HTERT RPE-1 (cell line): ENCODE data around the gene SRSF3.
"Not testable (repeated sequence)": the region's sequence is repeated elsewhere in the genome, so short reads cannot be mapped to it uniquely, and the experiment has no call there.

Source experiments
- in situ Hi-C: fragments of 300-500 bp; cut with MboI; formaldehyde crosslinking; loops from 4 replicates; pipeline ENCODE4 v1.14.3; 2020; ENCODE audit warnings: low sequenced_read_pairs

Gene SRSF3

GRCh38 chr6:36574679-36575078 lies 19.5 kb upstream of the SRSF3 start:
- in situ Hi-C loops, result no loop called here

GRCh38 chr6:36576578-36576977 lies 17.6 kb upstream of the SRSF3 start:
- in situ Hi-C loops, result no loop called here

GRCh38 chr6:36577301-36577700 lies 16.9 kb upstream of the SRSF3 start:
- in situ Hi-C loops, result no loop called here

- in situ Hi-C loops, result no loop called here
Observed at GRCh38 chr6:36578030-36578429, 16.1 kb upstream of the SRSF3 start.

GRCh38 chr6:36578431-36578830 lies 15.7 kb upstream of the SRSF3 start:
- in situ Hi-C loops, result no loop called here

- in situ Hi-C loops, result no loop called here
Observed at GRCh38 chr6:36580184-36580526, 14.0 kb upstream of the SRSF3 start.

GRCh38 chr6:36581716-36582115 lies 12.4 kb upstream of the SRSF3 start:
- in situ Hi-C loops, result no loop called here

- in situ Hi-C loops, result no loop called here
Observed at GRCh38 chr6:36586606-36587005, 7.6 kb upstream of the SRSF3 start.

- in situ Hi-C loops, result not testable (repeated sequence)
Observed at GRCh38 chr6:36589025-36589400, 5.1 kb upstream of the SRSF3 start.

- in situ Hi-C loops, result no loop called here
Observed at GRCh38 chr6:36590237-36590636, 3.9 kb upstream of the SRSF3 start.

GRCh38 chr6:36592221-36592655 lies 1.9 kb upstream of the SRSF3 start:
- in situ Hi-C loops, result no loop called here

- in situ Hi-C loops, result no loop called here
Observed at GRCh38 chr6:36593569-36594028, 563 bp upstream of the SRSF3 start.

GRCh38 chr6:36594816-36595643 lies 868 bp downstream of the SRSF3 start:
- in situ Hi-C loops, result no loop called here

- in situ Hi-C loops, result no loop called here
Observed at GRCh38 chr6:36596356-36596755, 2.2 kb downstream of the SRSF3 start.

- in situ Hi-C loops, result no loop called here
Observed at GRCh38 chr6:36597775-36598174, 3.6 kb downstream of the SRSF3 start.

GRCh38 chr6:36598326-36598725 lies 4.2 kb downstream of the SRSF3 start:
- in situ Hi-C loops, result no loop called here

GRCh38 chr6:36598739-36599318 lies 4.7 kb downstream of the SRSF3 start:
- in situ Hi-C loops, result no loop called here

- in situ Hi-C loops, result no loop called here
Observed at GRCh38 chr6:36599791-36600209, 5.6 kb downstream of the SRSF3 start.

GRCh38 chr6:36600564-36601146 lies 6.5 kb downstream of the SRSF3 start:
- in situ Hi-C loops, result no loop called here

- in situ Hi-C loops, result not testable (repeated sequence)
Observed at GRCh38 chr6:36601818-36602217, 7.7 kb downstream of the SRSF3 start.

- in situ Hi-C loops, result no loop called here
Observed at GRCh38 chr6:36603222-36604089, 9.3 kb downstream of the SRSF3 start.
